OCI-LY1 (cell line): ENCODE results near the gene ADGRL4.
"Not testable (repeated sequence)": the region's sequence is repeated elsewhere in the genome, so short reads cannot be mapped to it uniquely, and the experiment has no call there.

Source experiments
- EZH2 ChIP-seq: fragments of 200-600 bp; sonication (generic), shearing (Covaris generic); IDR thresholded peaks from 2 replicates; pipeline ENCODE4 v1.8.0; 2017; ENCODE audit warnings: borderline replicate concordance, mixed run types, mild to moderate bottlenecking, antibody characterized with exemption, low read length, moderate library complexity, mixed read lengths
- TF ChIP-seq, protein P1 (sequence below): fragments of 200-600 bp; sonication (generic), shearing (Covaris generic); IDR thresholded peaks from 2 replicates; pipeline ENCODE4 v1.5.1; 2017; ENCODE audit warnings: mild to moderate bottlenecking, antibody characterized with exemption, low read length, moderate library complexity, mixed read lengths

DNA sequence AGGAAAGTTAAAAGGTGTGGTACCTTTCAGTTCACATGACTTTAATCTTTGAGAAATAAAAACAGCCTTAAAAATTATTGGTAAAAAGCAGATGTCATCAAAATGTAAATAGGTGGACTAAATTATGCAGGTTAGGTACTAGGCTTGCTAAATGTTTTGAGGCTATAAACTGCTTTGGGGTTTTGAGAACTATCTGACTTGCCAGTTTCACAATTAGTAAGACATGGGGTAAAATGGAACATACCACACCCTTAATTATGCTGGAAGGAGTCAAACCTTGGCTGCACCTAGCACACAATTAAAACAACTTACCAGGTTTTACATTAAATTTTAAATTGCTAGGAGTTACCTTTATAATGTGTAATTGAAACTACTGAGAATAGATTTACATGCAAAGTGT, 39.4 kb downstream of the ADGRL4 start:
- not testable (repeated sequence) for TF ChIP-seq EZH2
- TF ChIP-seq, protein P1, sequence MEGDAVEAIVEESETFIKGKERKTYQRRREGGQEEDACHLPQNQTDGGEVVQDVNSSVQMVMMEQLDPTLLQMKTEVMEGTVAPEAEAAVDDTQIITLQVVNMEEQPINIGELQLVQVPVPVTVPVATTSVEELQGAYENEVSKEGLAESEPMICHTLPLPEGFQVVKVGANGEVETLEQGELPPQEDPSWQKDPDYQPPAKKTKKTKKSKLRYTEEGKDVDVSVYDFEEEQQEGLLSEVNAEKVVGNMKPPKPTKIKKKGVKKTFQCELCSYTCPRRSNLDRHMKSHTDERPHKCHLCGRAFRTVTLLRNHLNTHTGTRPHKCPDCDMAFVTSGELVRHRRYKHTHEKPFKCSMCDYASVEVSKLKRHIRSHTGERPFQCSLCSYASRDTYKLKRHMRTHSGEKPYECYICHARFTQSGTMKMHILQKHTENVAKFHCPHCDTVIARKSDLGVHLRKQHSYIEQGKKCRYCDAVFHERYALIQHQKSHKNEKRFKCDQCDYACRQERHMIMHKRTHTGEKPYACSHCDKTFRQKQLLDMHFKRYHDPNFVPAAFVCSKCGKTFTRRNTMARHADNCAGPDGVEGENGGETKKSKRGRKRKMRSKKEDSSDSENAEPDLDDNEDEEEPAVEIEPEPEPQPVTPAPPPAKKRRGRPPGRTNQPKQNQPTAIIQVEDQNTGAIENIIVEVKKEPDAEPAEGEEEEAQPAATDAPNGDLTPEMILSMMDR: not testable (repeated sequence)
